CD4-positive, alpha-beta T cell treated with Interleukin-17A for 1 hour (primary cell): ENCODE measurements around the gene TMCO4.

Source experiments
- DNase-seq: peaks from one replicate; pipeline ENCODE4 v3.0.0-alpha.2; 2020

Gene TMCO4

DNA sequence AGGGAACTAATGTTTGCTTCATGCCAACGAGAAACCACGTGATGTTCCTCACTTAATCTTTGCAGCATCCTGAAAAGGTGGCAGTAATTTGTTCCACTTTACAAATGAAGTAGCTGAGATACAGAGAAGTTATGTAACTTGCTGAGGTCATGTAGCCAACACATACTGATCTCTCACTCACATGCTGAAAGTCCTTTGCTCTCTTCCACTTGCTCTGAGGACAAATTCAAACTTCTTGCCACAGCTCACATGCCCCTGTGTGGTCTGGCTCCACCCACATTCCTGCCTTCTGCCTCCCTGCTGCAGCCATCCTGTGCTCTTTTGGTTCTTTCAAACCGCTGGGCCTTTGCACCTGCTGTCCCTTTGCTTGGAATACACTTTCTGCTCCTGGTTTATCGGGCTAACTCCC, 55.4 kb downstream of the TMCO4 start:
- no peak for DNase-seq

DNA sequence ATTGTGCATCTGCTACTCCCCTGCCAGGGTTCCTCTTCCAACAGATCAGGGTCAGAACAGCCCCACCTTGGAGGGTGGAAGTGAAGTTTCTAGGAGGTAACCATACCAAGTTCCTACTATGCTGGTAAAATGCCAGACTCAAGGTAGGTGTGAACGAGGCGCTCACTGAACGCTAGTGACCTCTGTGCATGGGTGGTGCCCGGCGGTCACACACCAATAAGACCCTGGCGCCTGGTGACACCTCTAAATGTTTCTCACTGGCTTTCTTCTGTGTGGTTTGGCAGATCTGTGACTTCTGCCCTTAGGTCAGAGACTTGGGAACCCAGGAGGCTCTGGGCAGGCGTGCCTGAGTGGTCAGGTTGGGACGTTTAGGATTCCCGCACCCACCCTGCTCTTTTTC, 55.9 kb downstream of the TMCO4 start:
- no peak for DNase-seq

DNA sequence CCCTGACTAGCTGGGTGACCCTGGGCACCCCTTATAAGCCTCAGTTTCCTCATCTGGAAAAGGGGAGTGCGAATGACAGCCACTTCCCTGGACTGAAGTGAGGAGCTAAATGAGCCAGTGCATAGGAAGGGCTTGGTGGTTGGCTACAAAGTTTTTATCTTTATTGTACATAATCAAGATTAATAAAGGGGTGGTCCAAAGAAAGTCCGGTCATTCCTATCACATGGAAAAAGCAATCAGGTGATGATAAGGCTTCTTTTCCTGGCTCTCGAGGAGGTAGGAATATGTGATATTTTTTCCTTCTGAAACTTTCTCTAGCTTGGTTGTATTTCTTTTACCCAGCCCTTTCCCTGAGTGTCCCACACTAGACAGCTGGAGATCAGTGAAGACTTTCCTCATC, 56.5 kb downstream of the TMCO4 start:
- no peak for DNase-seq

DNA sequence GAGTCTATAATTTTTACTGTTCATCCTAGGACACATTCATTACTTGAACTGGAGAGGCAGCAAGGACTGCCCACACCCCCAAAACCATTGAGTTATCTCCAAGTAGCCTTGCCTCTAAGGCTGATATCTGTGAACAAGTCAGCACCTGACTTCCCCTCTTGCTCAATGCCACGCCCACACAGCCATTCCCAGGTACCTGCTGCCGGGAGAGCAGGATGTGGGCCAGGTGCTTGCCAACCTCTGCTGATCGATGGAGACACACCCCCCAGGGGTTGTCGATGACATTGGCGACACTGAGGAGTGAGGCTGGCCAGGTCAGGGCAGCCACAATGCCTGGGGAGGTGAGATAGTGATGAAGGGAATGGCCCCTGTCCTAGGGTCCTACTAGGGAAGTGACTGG, 60.1 kb downstream of the TMCO4 start:
- DNase-seq, result no peak

DNA sequence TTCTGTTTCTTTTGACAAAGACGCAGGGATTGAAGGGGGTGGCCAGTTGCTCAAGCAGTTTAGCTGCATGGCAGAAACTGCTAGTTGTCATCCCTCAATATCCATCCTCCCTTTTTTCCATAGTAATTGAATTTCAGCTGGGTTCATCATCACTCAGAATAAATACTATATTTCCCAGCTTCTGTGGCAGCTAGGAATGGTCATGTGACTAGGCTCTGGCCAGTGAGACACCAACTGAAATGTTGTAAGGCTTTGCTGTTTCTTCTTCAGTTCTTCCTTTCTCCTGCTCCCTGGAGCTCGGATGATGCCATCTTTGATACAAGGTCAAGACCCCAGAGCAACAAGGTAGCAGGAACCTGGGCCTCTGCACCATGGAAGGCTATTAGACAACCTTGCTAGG, 61.0 kb downstream of the TMCO4 start:
- no peak for DNase-seq

DNA sequence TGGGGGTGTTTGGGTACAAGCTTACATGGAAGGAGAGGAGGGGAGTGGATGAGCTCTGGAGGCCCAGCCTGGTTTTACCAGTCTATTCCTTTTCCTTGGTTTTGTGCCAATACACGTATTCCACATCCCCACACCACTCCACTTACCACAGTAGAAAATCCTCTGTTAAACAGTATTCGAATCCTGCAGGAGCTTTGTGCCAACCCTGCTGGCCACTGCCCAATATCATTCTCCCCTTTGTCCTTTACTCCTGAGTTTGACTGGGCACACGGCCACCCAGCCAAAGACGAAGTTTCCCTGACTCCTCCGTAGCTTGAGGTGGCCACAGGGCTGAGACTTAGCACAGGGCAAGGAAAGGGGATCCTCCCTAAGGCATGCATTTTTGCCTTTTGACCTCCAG, 61.6 kb downstream of the TMCO4 start:
- DNase-seq, result no peak

DNA sequence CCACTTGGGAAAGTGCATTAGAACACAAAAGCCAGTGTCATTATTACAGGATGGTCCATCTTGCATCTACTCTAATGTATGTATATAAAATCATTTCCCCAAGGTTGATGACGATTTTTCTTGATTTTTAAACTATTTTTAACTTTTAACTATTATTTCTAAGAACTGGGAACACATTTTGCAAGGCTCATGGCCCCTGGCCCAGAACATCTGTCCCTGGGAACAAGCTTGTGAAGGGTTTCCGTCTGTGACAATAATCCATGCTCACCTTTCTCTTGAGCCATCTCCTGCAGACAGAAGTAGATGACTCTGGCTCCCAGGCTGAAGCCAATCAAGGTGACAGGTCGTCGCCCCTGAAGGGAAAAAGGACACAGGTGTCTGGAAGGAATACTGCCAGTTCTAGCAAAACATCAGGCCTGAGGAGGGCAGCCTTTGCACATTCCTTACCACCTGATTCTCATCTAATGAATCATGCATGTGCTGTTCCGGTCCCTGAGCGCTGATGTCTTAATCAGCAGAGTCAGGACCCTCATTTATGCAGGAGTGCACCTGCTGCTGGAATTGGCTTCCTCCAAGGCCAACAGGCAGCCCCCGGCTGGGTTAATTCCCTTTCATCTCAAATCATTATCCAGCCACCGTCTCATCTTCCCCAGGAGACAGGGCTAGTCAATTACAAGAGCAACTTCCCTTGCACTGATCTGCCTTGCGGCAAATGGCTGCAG, 62.5 kb downstream of the TMCO4 start:
- no peak for DNase-seq

DNA sequence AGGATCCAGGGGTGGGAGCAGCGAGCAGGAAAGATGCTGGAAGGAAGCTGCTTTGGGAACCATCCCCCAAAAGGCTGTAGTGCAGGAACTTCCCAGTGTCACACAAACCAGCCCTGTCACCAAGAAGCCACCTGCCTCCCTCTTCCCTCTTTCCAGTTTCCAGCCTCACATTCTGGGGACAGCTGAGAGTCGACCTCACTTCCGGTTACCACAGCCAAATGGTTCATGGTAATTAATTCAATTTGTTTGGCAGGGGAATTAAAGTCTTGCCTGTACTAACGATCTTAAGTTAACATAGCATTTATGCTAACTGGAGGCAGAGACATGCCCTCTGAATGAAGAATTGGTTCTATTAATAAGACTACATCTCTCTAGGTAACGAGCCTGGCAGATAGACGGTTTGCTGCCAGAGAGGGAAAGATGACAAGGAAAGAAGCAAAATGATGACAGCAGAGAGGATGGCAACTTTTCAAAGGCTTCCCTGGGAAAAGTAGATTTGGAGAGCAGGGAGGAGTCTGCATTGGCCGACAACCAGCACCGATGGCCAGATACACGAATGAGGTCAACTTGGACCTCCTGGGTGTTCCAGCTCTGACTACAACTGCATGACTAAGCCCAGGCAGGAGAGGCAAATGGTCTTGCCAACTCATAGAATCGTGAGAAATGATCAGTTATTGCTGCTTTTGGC, 64.1 kb downstream of the TMCO4 start:
- DNase-seq, result no peak

DNA sequence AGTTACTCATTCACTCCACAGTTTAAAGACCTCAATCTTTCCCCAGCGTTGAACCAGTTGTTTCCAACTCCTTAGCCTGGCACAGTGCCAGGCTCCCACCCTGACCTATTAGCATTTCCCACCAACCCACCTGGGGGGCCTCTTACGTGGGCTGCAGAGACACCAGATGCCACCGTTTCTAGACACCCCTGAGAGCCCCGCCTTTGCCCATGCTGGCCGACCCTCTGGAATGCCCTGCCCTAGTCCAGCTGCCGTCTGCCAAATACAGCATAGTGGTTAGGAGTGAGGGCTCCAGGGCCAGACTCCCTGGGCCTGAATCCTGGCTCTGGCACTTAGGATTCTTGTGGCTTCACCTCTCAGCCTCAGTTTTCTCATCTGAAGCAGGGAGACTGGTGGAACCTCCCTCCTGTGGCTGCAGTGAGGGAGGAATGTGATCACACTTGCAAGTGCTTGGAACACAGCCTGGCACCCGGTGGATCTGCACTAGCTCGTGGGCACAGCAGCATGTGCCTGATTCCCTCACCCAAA, 65.2 kb downstream of the TMCO4 start:
- no peak for DNase-seq

DNA sequence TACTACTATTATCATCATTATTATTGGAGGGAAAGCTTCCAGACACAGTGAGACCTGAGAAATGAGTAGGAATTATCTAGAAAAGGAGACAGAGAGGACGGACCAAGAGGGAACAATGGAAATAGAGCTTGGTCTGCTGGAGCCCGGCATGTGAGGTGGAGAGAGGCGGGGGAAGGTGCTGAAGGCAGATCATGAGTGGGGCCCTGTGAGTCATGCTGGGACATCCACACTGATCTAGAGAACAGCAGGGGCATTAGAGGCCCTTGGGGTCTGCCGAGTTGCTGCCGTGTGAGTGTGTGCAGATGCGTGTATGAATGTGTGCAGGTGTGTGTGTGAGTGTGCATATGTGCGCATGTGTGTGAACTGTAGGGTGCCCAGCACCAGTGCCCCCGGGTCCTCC, 65.7 kb downstream of the TMCO4 start:
- DNase-seq, result no peak

DNA sequence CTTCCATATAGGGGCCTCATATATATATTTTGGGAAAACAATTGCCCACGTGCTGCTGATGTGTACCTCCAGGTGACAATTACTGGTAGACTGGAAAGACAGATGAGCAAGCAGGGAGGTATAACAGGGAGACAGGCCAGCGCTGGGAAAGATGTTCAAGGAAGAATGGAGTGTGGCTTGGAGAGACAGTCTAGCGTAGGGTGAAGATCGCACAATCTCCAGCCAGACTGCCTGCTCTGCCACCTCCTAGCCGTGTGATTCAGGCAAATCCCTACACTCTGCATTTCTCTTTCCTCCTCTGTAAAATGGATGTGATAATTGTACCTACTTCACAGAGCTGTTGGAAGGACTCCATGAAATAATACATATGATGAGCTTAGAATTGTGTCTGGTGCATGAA, 66.1 kb downstream of the TMCO4 start:
- no peak for DNase-seq

DNA sequence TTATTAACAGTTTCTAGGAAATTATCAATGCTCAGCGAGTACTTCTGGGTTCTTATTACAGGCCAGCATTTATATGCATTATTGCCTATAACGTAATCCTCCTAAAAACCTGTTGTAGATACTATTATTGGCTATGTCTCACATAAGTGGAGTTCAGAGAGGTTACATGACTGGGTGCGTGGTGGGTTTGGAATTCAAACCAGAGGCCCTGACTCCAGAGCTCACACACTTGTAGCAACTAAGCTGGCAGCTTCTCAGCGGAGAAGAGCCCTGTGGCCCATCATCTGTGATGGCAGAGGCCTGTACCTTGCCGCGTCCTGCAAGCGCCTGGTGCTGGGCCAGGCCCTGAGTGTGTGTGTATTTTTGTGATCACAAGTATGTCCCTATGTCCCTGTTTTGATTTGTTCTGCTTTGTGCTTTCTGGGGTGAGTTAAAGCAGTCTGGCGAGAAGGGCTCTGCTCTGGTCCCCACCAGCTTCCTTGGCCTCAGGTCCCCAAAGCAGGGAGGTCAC, 68.3 kb downstream of the TMCO4 start:
- DNase-seq, result no peak

DNA sequence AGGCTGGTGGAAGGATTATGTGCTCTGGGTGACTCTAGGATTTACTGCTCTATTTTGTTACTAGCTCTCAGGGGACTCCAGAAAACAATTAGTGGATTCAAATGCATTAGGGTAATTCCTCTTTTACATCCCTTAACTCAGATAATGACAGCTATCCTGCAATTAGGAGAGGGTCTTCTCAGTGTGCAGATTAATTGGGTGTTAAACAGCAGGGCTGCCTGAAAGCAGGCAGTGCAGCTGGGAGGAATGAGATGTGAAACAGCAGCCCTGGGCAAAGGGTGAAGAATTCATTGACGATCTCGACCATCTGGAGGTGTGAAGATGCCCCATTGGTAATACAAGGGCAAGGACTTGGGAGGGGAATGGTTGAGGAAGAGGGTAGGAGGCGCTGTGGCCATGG, 68.9 kb downstream of the TMCO4 start:
- no peak for DNase-seq

DNA sequence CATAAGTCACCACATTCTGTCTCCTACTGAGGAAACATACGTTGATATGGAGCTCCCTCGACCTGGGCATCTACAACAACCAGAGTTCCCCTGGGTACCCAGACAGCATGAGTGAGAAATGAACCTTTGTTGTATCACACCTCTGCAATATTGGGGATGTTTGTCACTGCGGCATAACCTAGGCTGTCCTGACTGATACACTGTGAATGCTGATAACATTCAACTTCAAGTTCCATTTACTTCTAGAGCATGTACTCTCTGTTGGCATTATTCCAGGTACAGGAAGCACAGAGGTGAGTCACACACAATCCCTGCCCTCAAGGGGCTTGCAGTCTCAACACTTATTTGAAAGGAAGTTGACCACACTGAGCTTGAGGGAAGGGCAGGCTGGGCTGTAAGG, 69.5 kb downstream of the TMCO4 start:
- no peak for DNase-seq

DNA sequence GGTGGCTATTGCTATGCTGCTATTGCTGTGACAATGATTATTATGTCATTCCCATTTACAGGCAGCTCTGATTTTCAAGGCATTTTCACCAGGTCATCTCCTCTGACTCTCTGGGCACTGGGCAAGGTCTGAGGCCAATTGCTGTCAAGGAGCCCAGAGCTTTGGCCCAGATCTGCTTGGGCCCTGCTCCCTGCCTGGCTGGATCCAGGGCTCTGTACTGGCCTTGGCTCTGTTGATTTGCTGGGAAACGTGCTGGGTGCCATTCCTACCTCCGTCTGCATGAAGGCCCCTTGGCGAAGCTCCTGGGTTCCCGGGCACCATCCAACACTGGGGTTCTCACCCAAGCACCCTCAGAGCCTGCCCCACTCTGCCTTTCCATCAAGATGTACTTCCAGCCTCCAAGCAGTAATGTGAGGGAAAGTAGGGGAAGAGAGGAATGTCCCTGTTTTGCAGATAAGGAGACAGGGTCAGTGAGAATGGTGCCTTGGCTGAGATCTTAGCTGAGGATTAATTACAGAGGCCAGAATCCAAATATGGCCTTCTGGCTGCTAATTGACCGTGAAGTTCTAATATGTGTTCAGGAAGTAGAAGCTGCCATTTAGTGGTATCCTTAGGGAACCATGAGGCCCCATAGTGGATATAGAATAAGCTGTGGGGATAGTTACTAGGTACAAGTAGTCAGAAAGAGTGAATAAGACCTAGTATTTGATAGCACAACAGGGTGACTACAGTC, 71.1 kb downstream of the TMCO4 start:
- DNase-seq, result no peak

DNA sequence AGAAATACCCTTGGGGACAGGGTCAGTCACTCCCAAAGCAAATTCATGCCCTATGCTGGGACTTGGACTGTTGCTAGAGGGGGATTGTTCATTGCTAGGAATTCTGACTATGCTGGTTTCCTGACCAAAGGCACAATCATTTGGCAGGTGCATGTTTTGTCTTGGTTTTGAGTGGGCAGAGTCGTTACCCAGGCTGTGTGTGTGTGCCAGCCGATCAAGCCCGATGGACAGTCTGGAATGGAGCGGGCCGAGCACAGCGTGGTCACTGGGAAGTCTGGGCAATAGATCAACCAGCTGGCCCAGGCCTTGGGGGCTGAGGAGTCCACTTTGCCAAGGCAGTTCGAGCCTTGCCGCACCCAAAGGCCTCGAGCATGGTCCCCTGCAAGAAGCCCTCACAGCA, 74.1 kb downstream of the TMCO4 start:
- no peak for DNase-seq

DNA sequence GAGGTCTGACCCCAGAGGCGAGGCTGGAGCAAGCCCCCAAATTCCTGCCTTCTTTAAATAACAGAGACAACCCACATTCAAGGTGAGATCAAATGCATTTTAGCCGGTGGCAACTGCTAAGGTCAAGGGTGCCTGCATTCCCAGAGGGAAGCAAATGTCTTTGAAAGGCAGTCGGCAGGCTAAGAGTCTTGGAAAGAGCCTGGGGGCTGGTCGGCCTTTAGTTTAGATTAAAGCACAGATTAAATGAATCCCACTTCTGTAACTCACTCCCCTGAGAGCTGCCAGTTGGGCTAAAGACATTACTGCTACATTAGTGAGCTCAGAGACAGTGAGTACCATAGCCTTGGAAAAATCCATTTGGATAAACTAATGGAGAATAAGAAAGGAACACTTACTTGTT, 75.8 kb downstream of the TMCO4 start:
- no peak for DNase-seq

DNA sequence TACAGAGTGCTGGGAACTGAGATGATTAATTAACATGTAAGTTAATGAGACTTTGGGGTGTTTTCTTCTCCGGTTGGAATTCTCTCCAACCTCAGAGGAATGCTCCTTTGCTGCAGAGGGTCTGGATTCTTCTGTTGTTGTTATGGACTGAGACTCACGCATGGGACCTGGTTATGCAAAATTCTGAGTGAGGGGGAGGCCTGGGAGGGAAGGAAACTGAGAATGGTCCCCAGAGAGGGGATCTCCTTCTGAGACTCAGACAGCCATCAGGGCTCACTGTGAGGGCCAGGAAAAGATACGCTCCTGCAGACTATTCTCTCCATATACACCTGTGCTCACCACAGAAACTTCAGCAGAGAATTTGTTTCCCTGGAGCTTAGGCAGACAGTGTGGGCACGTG, 78.7 kb downstream of the TMCO4 start:
- DNase-seq, result no peak

DNA sequence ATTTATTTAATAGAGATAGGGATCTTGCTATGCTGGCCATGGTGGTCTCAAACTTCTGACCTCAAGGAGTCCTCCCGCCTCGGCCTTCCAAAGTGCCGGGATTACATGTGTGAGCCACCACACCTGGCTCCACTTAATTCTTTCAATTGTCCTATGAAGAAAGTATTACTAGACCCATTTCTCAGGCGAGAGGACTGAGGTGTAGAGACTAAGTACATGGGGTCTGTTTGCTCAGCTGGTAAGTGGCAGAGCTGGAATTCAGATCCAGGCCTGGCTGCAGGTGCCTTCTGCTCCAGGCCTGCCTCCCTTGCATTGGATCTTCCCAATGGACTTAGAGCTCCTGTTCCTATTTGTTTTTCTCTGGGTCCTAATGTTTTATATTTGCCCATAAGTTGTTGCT, 79.5 kb downstream of the TMCO4 start:
- no peak for DNase-seq

DNA sequence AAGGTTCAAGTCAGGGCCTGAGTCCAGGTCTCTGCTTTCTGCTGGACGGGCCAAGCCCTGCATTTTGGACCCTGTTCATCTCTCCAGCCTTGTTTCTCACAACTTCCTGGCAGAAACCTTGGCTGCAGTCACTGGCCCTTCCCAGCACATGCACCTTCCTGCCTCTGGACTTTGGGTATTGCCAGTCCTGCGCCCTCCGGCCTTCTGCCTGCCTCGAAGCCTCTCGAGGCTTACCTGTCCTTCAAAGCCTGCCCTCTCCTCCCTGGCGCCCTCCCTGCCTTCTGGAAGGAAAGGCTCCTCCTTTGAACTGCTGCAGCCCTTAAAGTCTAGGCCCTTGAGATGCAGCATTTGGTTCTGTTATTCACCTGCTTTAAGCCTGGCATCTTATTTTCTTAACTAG, 82.2 kb downstream of the TMCO4 start:
- no peak for DNase-seq

DNA sequence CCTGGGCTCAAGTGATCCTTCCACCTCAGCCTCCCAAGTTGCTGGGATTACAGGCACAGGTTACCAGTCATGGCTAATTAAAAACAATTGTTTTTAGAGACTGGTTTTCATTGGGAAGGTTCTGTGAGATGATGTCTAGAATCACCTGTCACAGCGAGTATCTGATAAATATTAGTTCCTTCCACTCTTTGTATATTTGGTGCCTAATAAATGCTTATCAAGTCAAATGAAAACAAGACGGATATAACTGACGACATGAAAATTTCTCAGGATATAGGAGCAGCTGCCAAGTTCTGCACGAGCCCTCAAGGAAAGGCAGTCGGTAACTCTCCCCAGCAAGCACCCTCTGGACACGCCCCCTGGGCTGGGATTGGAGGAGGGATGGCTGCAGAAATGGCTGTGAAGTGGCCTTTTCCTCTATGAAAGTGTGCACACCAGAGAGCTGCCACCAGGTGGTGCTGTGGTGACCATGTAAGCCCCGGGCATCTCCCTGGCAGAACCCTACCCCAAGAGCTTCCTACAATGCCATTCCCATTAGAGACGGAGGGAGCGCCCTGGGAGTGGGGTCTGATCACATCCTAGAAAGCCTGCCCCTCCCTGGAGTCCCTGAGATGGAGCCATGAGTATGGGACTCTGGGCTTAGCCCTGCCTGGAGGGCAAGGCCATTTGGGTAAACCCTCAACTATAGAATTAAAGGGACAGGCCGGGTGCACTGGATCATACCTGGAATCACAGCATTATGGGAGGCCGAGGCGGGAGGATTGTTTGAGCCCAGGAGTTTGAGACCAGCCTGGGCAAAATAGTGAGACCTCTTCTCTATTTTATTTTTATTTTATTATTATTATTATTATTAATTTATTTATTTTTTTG, 84.1 kb downstream of the TMCO4 start:
- peak; percentile 85 for DNase-seq

DNA sequence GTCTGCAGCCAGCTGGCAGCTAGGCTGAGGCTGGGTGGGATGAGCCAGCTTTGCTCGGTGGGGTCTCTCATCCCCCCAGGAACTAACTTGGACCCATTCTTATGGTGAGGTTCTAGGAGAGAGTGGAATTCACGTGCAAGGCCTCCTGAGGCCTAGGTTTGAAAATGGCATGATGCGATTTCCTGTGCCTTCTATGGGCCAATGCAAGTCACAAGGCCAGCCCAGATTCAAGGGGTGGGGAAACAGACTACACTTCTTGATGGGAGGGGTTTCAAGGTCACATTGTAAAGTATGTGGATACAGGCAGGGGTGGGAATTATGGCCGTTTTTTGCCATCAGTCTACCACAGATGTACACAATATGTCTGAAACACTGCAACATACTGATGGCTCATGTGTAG, 86.8 kb downstream of the TMCO4 start:
- DNase-seq, result no peak
